Activated B cell treated with CpG ODN at 0.5 μM for 24 hours (primary cell): ENCODE data around the gene DSCAM. TPM values are rescaled to one million over a fixed set of nuclear protein-coding genes. Genes with fewer than 3 reads are reported as not detected.

Source experiments
- ATAC-seq: fragments of 200-7000 bp; cut with Tn5 transposase; one replicate; pipeline ENCODE4 v1.10.0; 2021; ENCODE audit warnings: low read depth, mild to moderate bottlenecking, moderate library complexity
- CTCF ChIA-PET: fragments of 350-600 bp; sonication (Branson Sonifier 250); formaldehyde crosslinking; loops from one replicate; lab custom pipeline; 2021; ENCODE audit warnings: antibody characterized with exemption; lab: Charles Lee
- POLR2A ChIA-PET: fragments of 350-600 bp; sonication (Branson Sonifier 250); formaldehyde crosslinking; loops from one replicate; lab custom pipeline; 2021; ENCODE audit warnings: antibody characterized with exemption; lab: Charles Lee
- DNase-seq: peaks from one replicate; pipeline ENCODE4 v3.0.0; 2022
- H3K27ac Mint-ChIP-seq: one replicate; pipeline ENCODE4 v1.8.0; 2020; ENCODE audit warnings: mixed read lengths
- H3K27me3 Mint-ChIP-seq: one replicate; pipeline ENCODE4 v1.8.0; 2021; ENCODE audit warnings: mixed read lengths
- H3K36me3 Mint-ChIP-seq: one replicate; pipeline ENCODE4 v1.8.0; 2021; ENCODE audit warnings: low read depth, mixed read lengths
- H3K4me1 Mint-ChIP-seq: one replicate; pipeline ENCODE4 v1.8.0; 2021; ENCODE audit warnings: mixed read lengths
- H3K4me3 Mint-ChIP-seq: one replicate; pipeline ENCODE4 v1.8.0; 2020; ENCODE audit warnings: mild to moderate bottlenecking, mixed read lengths
- H3K9me3 Mint-ChIP-seq: one replicate; pipeline ENCODE4 v1.8.0; 2020; ENCODE audit warnings: mixed read lengths
- CTCF ChIP-seq: fragments of 200-600 bp; IDR thresholded peaks from one replicate; pipeline ENCODE4 v1.8.0; 2022; ENCODE audit warnings: antibody characterized with exemption, mild to moderate bottlenecking
- intact Hi-C: fragments of 100-400 bp; cut with micrococcal nuclease; formaldehyde crosslinking; loops from one replicate; pipeline ENCODE4 v1.15.1; 2024
- total RNA-seq: library from RNA; stranded (reverse); gene quantifications from 2 replicates; pipeline ENCODE4 v1.2.3, GENCODE V29; 2022

Gene DSCAM
- total RNA-seq, 1 donor from 2014 or later, result not detected

GRCh38 chr21:40652436-40652835, 194.5 kb downstream of the DSCAM start:
- DNase-seq (no peak), ATAC-seq (no peak)
- no peaks in the 10 kb centered on the region for H3K4me1 Mint-ChIP-seq
- TF ChIP-seq CTCF, result no peak
- no peaks in the 10 kb centered on the region for H3K27me3 Mint-ChIP-seq
- ChIA-PET POLR2A (no interaction called here), CTCF (no interaction called here)
- intact Hi-C loops, result no loop called here
- peaks cover 4% of the 10 kb centered on the region for H3K9me3 Mint-ChIP-seq
- H3K4me3 Mint-ChIP-seq, result no peak overlapping the region
- no peak overlapping the region for H3K27ac Mint-ChIP-seq
- no peaks in the 10 kb centered on the region for H3K36me3 Mint-ChIP-seq

- H3K27ac Mint-ChIP-seq, result no peak overlapping the region
- intact Hi-C loops, result no loop called here
- no peaks in the 10 kb centered on the region for H3K27me3 Mint-ChIP-seq
- no peaks in the 10 kb centered on the region for H3K4me1 Mint-ChIP-seq
- TF ChIP-seq CTCF, result no peak
- POLR2A ChIA-PET, result no interaction called here
- DNase-seq (no peak), ATAC-seq (no peak)
- peaks cover 11% of the 10 kb centered on the region for H3K9me3 Mint-ChIP-seq
- H3K4me3 Mint-ChIP-seq, result no peak overlapping the region
- CTCF ChIA-PET, result no interaction called here
- no peaks in the 10 kb centered on the region for H3K36me3 Mint-ChIP-seq
Observed at GRCh38 chr21:40647706-40648105, 199.3 kb downstream of the DSCAM start.

GRCh38 chr21:40646651-40647050, 200.3 kb downstream of the DSCAM start:
- POLR2A ChIA-PET, result no interaction called here
- intact Hi-C loops, result no loop called here

DNA sequence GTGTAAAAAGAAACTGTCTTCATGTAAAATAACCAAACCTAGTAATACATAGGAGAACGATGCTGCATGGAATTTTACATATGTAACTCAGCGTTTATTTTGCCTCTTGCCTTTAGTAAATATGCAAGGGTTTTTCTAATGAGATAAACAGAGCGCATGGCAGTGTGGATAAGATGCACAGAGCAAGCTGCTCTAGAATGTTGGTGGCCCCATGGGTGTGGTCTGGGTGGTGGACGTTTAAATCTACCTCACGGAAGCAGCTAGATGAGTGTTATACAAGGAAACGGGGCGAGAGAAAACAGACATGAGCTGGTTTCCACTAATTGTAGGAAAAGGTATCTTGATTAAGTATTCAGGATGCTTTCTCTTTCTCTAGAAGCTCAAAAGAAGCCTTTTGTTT, 205.9 kb downstream of the DSCAM start:
- ATAC-seq, result no peak
- peaks cover 7% of the 10 kb centered on the region for H3K9me3 Mint-ChIP-seq
- TF ChIP-seq CTCF, result no peak
- DNase-seq, result no peak
- ChIA-PET CTCF (no interaction called here), POLR2A (no interaction called here)
- H3K27ac Mint-ChIP-seq, result no peak overlapping the region
- H3K4me1 Mint-ChIP-seq, result no peaks in the 10 kb centered on the region
- H3K36me3 Mint-ChIP-seq, result no peaks in the 10 kb centered on the region
- intact Hi-C loops, result no loop called here
- no peak overlapping the region for H3K4me3 Mint-ChIP-seq
- no peaks in the 10 kb centered on the region for H3K27me3 Mint-ChIP-seq

More at GRCh38 chr21:40646651-40647050, 200.3 kb downstream of the DSCAM start:
- Mint-ChIP-seq H3K27ac (no peak overlapping the region), H3K27me3 (no peaks in the 10 kb centered on the region), H3K9me3 (peaks cover 11% of the 10 kb centered on the region), H3K4me3 (no peak overlapping the region), H3K4me1 (no peaks in the 10 kb centered on the region), H3K36me3 (no peaks in the 10 kb centered on the region)
- CTCF ChIA-PET, result no interaction called here
- TF ChIP-seq CTCF, result no peak
- ATAC-seq (no peak), DNase-seq (no peak)

DNA sequence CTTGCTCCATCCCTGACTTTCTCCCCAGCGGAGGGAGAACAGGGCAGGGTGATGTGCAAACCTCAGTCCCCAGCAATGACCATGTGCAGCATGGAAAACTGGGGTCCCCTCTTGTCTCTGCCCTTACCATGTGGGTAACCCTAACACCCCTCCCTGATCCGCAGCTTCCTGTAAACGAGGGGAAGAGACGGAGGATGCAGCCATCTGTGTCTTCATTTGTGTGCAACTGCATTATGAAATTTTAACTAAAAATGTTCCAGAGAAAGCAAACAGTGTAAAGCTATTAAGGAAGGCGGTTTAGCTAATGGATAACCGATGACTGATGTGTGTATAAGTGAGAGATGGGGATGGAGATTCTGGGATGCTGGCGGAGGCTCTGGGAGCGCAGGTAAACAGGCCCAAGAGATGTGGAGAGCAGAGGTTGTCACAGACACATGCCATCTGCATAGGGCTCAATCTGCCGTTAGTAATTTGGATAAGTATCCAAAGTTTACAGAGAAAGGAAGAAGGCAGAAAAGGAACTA, 206.6 kb downstream of the DSCAM start:
- DNase-seq (no peak), ATAC-seq (no peak)
- POLR2A ChIA-PET, result no interaction called here
- Mint-ChIP-seq H3K4me1 (no peaks in the 10 kb centered on the region), H3K9me3 (peaks cover 5% of the 10 kb centered on the region), H3K27me3 (no peaks in the 10 kb centered on the region), H3K36me3 (no peaks in the 10 kb centered on the region), H3K4me3 (no peak overlapping the region), H3K27ac (no peak overlapping the region)
- no peak for TF ChIP-seq CTCF
- intact Hi-C loops, result no loop called here
- CTCF ChIA-PET, result no interaction called here
